GM19193 (cell line): ENCODE data around the gene YPEL5.

Source experiments
- POLR2A ChIP-seq: IDR thresholded peaks from 4 replicates; pipeline ENCODE4 v1.6.1; 2011; ENCODE audit not compliant: insufficient read depth, insufficient read length; ENCODE audit errors: extremely low read depth

YPEL5 gene

GRCh38 chr2:30181176-30181575 lies 34.4 kb downstream of the YPEL5 start:
- no peak for TF ChIP-seq POLR2A

GRCh38 chr2:30184035-30184434 lies 37.2 kb downstream of the YPEL5 start:
- no peak for TF ChIP-seq POLR2A

GRCh38 chr2:30185178-30185577 lies 38.4 kb downstream of the YPEL5 start:
- TF ChIP-seq POLR2A = no peak

DNA sequence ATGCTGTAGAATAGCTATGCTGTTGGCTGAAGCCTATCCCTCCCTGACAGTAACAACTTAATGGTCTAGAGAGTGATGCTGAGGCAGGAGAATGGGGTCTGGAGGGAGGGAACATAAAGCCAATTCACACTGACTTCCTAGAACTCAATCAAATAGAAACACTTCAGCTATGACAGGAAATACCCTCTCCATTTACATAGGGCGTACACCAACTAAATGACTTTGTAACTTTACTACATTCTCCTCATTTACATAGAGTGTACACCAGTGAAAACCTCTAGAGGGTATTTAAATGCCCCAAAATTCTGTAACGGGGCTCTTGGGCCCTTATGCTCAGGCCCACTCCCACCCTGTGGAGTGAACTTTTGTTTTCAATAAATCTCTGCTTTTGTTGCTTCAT lies 41.5 kb downstream of the YPEL5 start:
- TF ChIP-seq POLR2A = no peak

DNA sequence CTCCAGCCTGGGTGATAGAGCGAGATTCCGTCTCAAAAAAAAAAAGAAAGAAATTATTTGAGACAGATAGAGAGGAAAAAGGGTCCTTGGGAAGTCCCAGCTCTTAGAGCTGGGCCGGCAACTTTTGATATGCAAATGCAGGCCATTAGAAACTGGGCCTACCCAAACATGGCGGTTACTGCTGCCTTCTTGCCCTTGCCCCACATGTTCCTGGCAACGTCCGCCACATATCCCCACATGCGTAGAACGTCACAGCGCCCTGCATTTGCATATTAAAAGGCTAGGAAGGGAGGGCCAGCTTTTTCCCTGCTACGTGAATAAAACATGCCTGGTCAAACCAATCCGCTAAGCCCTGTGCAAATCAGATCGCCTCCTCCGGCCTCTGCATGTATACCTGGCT lies 43.8 kb downstream of the YPEL5 start:
- TF ChIP-seq POLR2A = no peak

DNA sequence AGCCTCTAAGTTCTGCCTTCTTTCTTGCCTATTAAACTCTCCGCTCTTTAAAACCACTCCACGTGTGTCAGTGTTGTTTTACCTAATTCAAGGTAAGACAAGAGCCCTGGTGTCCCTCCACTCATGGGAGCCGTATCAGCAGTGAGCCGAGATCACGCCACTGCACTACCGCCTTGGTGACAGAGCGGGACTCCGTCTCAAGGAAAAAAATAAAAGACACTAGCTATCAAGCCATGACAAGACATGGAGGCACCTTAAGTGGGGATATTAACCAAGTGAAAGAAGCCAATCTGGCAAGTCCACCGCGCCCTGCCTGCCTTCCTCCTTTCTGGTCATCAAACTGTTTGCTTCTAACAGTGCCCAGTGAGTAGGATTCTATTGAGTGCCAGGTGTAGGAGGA lies 44.3 kb downstream of the YPEL5 start:
- TF ChIP-seq POLR2A = no peak

- no peak for TF ChIP-seq POLR2A
Measured at GRCh38 chr2:30191819-30192271, 45.0 kb downstream of the YPEL5 start.

DNA sequence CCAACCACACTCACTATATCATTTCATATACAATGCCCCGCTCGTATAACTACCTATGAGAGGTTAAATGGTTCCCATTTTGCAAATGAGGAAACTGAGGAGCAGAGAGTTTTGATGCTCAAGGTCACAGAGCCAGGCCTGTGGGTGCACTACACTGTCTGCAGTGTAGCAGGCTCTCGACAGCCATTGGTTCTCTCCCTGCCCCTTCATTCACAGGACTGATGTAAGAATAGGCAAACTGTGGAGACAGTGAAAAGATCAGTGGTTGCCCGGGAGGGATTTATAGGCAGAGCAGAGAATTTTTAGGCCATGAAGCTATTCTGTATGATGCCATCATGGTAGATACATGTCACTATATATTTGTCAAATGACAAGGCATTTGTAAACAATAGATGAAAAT lies 45.5 kb downstream of the YPEL5 start:
- no peak for TF ChIP-seq POLR2A

GRCh38 chr2:30193104-30193681 lies 46.4 kb downstream of the YPEL5 start:
- TF ChIP-seq POLR2A = no peak

GRCh38 chr2:30194421-30194820 lies 47.6 kb downstream of the YPEL5 start:
- no peak for TF ChIP-seq POLR2A

DNA sequence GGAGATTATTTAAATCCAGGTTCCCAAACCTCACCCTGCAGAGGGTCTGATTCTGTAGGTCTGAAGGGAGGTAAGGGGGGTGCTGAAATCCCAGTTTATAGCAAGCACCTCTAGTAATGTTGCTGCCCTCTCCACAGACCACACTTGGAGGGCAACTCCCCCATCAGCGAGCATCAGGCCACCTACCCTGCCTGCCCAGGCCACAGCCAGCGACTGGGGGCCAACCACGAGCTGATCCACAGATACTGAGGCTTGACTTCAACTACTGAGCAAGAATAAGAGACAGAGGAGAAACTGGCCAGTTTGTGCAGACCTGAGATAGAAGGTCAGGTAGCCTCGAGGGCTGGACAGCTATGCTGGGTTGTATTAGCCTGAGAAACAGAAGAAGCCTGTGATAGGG lies 48.2 kb downstream of the YPEL5 start:
- no peak for TF ChIP-seq POLR2A

GRCh38 chr2:30197570-30198192 lies 50.9 kb downstream of the YPEL5 start:
- TF ChIP-seq POLR2A = no peak

GRCh38 chr2:30201990-30202389 lies 55.2 kb downstream of the YPEL5 start:
- TF ChIP-seq POLR2A = no peak

DNA sequence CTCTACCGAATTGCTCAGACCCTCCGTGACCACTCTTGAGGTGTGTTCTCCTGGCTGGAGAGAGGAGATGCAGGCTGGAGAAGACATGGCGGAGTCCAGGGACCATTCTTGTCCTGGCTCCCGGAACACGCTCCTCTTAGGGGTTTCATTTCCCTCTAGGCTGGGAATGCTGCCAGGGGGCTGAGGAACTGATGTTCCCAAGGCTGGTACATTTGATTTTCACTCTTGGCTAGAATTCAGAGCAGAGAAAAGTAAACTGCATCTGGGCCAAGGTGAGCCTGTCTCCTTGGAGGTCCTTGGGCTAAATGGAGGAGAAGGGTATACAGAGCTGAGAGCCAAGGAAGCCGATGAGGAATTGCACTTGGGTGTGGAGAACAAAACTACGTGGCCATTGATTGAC lies 56.3 kb downstream of the YPEL5 start:
- no peak for TF ChIP-seq POLR2A

- no peak for TF ChIP-seq POLR2A
Measured at GRCh38 chr2:30204281-30204680, 57.5 kb downstream of the YPEL5 start.

- TF ChIP-seq POLR2A = no peak
Measured at GRCh38 chr2:30205456-30205855, 58.6 kb downstream of the YPEL5 start.
